Activated CD8-positive, alpha-beta memory T cell treated with anti-CD3 and anti-CD28 coated beads for 36 hours (primary cell): ENCODE data around the gene LDLRAD4. TPM values are rescaled to one million over a fixed set of nuclear protein-coding genes. Genes with fewer than 3 reads are reported as not detected.

Source experiments
- CTCF ChIA-PET: fragments of 350-600 bp; sonication (Branson Sonifier 250); formaldehyde crosslinking; loops from one replicate; lab custom pipeline; 2021; ENCODE audit warnings: antibody characterized with exemption; lab: Charles Lee
- POLR2A ChIA-PET: fragments of 350-600 bp; sonication (Branson Sonifier 250); formaldehyde crosslinking; loops from one replicate; lab custom pipeline; 2021; ENCODE audit warnings: antibody characterized with exemption; lab: Charles Lee
- total RNA-seq, 2 experiments: library from RNA; stranded (reverse); gene quantifications; one replicate each; pipeline ENCODE4 v1.2.3, GENCODE V29; 2021

Gene LDLRAD4
- total RNA-seq, 2 experiments from 2014 or later = 36.8 to 38.3 TPM

- CTCF ChIA-PET = no interaction called here
- POLR2A ChIA-PET = no interaction called here
Observed at GRCh38 chr18:13198701-13199100, 19.9 kb upstream of the LDLRAD4 start.

DNA sequence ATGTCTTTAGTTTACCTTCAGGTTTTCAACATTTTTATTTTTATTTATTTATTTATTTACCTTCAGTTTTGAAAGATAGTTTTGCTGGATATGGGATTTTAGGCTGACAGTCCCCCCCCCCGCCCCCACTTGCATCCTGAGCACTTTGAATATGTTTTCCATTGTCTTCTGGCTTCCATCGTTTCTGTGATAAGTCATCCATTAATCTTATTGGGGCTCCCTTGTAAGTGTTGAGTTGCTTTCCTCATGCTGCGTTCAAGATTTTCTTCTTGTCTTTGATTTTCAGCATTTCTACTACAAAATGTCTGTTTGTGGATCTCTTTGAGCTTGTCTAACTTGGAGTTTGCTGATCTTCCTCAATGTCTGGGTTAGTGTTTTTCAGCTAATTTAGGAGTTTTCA lies 19.4 kb upstream of the LDLRAD4 start:
- ChIA-PET POLR2A (no interaction called here), CTCF (no interaction called here)

- POLR2A ChIA-PET = no interaction called here
- CTCF ChIA-PET = no interaction called here
Observed at GRCh38 chr18:13201292-13201691, 17.3 kb upstream of the LDLRAD4 start.

DNA sequence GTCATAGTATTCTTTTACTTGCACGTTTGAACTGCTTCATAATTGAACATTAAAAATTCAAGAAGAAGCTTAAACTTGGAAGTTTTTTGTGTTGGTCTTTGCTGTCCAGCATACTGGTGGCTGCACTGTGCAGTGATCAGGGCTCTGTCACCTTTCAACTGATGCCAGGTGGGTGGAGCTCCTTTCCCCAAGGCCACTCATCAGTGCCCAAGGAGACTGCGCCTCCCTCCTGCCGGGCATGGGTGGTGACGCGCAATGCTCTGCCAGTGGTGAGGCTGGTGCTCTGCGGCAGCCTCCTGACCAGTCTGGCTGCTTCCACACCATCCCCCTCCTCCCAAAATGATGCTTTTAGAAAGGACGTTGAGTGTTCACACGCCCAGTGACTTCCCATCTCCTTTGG lies 16.0 kb upstream of the LDLRAD4 start:
- CTCF ChIA-PET = no interaction called here
- POLR2A ChIA-PET = no interaction called here

GRCh38 chr18:13206301-13206700 lies 12.3 kb upstream of the LDLRAD4 start:
- POLR2A ChIA-PET = no interaction called here
- CTCF ChIA-PET = no interaction called here

GRCh38 chr18:13207294-13207693 lies 11.3 kb upstream of the LDLRAD4 start:
- ChIA-PET POLR2A (no interaction called here), CTCF (interaction anchor here (0.5 kb wide), 1 partner anchor 15 kb away, joined by 6 read pairs; no protein-coding TSS in a partner anchor)

GRCh38 chr18:13211534-13211933 lies 7.0 kb upstream of the LDLRAD4 start:
- ChIA-PET POLR2A (no interaction called here), CTCF (no interaction called here)

DNA sequence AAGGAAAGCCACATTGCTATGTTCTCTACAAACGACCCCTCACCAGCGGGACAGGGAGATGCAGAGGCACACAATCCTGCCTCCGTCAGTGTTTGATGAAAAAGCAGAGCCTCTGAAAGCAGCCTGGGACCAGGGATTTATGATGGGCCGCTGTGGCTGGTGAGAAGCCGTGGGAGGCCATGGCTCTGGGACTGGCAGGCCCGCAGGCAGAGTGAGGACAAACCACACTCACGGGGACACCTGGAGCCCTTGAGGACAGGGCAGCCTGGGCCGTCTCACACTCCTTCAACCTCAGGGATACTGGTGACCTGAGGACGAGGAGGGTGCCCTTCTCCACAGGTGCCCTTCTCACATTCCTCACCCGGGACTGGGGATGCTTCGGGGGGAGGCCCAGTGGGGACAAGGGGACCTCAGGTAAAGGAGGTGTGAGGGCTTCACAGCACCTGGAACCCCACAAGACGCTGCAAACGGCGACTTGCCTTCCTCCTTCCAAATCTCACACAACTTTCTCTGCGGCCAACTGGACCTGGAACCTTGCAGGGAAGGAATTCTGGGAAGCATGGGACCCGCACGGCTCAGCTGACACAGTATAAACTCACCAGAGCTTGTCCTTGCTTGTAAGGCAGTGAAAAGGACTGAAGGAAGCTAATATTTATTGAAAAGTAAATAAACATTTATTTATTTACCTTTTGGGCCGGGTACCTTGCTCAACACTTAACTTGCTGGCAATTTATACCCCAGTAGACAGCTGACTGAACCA lies 5.3 kb upstream of the LDLRAD4 start:
- ChIA-PET POLR2A (no interaction called here), CTCF (no interaction called here)

DNA sequence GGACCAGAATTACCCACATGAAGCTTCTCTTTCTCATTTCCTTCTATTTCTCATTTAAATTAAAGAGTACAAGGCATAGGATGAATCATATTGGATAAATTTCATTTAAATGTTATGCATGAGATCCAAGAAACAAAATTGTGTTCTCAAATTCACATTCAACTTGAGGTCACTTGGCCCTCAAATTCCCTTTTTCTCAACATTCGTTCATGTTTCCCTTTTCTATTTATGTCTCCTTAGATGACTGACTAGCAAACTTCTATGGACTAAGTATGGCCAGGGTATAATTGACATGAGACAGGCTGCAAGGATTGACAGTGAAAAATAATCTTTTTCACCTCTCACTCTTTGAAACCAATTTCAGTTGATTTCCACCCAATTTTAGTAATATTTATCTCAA lies 4.0 kb upstream of the LDLRAD4 start:
- CTCF ChIA-PET = no interaction called here

DNA sequence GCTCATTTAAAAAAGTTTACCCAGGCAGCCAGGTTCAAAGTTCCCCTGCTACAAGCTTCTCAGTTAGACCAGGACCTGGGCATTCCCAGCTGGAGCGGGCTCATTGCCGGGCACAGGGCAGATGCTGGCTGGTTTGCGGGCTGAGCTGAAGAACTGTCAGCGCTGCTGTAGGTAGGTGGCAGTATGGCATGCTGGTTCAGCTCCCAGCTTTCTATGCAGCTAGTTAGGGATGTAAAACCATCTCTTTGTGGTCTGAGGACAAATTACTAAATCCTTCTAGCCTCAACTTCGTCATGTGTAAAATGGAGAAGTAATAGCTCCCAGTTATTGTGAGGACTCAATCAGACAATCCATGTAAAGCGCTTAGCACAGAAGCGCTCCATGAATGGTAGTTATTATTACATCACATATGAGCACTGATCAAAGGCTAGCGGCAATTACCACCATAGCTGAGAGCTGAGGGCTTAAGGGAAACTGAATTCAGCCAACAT lies 2.4 kb upstream of the LDLRAD4 start:
- ChIA-PET CTCF (interaction anchor here (0.6 to 1.9 kb wide), 13 partner anchors 12 to 340 kb away, joined by 3 to 7 read pairs (median 3); no protein-coding TSS in a partner anchor), POLR2A (interaction anchor here (1.2 kb wide), 1 partner anchor 160 kb away, joined by 3 read pairs; no protein-coding TSS in a partner anchor)

More for the DNA sequence above, 4.0 kb upstream of the LDLRAD4 start:
- POLR2A ChIA-PET = no interaction called here

GRCh38 chr18:13216711-13217465 lies 1.7 kb upstream of the LDLRAD4 start:
- ChIA-PET POLR2A (interaction anchor here (1.2 kb wide), 1 partner anchor 159 kb away, joined by 3 read pairs; no protein-coding TSS in a partner anchor), CTCF (interaction anchor here (0.6 to 1.9 kb wide), 12 partner anchors 12 to 339 kb away, joined by 3 to 7 read pairs (median 3); no protein-coding TSS in a partner anchor)

DNA sequence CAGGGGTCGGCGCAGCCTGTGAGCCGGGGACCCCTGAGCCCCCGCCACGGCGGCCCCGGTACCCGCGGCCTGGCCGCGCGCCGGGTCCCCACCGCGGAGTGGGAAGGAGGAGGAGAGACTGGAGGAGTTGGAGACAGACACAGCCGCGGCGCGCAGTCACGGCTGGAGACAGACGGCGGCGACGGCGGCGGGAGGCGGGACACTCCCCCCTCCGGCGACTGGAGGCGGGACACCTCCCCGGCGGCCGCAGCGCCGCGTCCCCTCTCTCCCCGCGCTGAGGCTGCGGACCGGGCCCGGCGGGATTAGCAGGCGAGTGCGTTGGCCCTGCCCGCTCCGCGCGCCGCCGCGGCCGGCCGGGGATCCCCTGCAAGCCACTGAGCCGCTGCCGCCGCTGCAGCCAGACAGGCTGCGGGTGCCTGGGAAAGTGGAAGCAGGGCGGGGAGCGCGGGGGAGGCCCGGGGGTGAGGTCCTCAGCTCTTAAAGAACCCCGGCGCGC lies 1.0 kb upstream of the LDLRAD4 start:
- CTCF ChIA-PET = interaction anchor here (1.9 kb wide), 1 partner anchor 15 kb away, joined by 4 read pairs; no protein-coding TSS in a partner anchor
- POLR2A ChIA-PET = interaction anchor here (1.2 kb wide), 1 partner anchor 158 kb away, joined by 3 read pairs; no protein-coding TSS in a partner anchor

GRCh38 chr18:13217971-13218367 lies 591 bp upstream of the LDLRAD4 start:
- ChIA-PET CTCF (no interaction called here), POLR2A (no interaction called here)

GRCh38 chr18:13218997-13219396 lies 437 bp downstream of the LDLRAD4 start:
- POLR2A ChIA-PET = no interaction called here
- CTCF ChIA-PET = interaction anchor here (1.0 kb wide), 1 partner anchor 48 kb away, joined by 3 read pairs; no protein-coding TSS in a partner anchor

- ChIA-PET POLR2A (no interaction called here), CTCF (no interaction called here)
Observed at GRCh38 chr18:13219593-13220159, 1.1 kb downstream of the LDLRAD4 start.

DNA sequence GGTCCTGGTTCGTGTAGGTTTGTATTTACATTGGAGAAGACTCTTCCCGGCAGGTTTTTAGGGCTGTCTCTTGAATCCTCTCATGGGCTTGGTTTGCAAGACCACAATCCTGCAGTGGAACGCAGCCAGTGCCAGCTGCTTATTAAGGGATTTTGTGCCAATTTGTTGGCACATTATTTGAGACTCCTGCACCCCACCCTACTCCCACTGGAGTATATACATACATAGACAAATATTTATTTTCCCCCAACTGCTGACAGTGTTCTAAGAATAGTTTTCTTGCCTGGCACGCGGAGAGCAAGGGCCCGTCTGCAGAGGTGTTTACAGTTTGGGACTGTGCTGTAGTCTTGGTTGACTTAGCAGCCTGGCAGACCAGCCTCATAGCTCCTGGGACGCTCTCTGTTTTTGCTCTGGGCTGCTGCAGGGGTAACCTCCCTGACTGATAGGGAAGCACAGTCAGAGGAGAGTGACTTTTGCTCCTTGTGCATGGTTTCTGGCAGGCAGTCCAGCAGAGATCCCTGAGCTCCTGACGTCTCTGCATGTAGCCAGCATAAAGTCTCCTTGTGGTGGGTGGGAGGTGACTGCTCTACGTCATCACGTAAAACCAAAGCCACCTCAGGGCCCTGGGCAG lies 1.9 kb downstream of the LDLRAD4 start:
- ChIA-PET POLR2A (no interaction called here), CTCF (no interaction called here)

- CTCF ChIA-PET = no interaction called here
- POLR2A ChIA-PET = no interaction called here
Observed at GRCh38 chr18:13221869-13222855, 3.6 kb downstream of the LDLRAD4 start.

- CTCF ChIA-PET = no interaction called here
- POLR2A ChIA-PET = no interaction called here
Observed at GRCh38 chr18:13222856-13223281, 4.3 kb downstream of the LDLRAD4 start.
